ENCODE data around the gene KRTAP10-4.
"Not testable (repeated sequence)": the region's sequence is repeated elsewhere in the genome, so short reads cannot be mapped to it uniquely, and the experiment has no call there.

The KRTAP10-4 gene, protein sequence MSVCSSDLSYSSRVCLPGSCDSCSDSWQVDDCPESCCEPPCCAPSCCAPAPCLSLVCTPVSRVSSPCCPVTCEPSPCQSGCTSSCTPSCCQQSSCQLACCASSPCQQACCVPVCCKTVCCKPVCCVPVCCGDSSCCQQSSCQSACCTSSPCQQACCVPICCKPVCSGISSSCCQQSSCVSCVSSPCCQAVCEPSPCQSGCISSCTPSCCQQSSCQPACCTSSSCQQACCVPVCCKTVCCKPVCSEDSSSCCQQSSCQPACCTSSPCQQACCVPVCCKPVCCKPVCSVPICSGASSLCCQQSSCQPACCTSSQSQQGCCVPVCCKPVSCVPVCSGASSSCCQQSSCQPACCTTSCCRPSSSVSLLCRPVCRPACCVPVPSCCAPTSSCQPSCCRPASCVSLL

DNA sequence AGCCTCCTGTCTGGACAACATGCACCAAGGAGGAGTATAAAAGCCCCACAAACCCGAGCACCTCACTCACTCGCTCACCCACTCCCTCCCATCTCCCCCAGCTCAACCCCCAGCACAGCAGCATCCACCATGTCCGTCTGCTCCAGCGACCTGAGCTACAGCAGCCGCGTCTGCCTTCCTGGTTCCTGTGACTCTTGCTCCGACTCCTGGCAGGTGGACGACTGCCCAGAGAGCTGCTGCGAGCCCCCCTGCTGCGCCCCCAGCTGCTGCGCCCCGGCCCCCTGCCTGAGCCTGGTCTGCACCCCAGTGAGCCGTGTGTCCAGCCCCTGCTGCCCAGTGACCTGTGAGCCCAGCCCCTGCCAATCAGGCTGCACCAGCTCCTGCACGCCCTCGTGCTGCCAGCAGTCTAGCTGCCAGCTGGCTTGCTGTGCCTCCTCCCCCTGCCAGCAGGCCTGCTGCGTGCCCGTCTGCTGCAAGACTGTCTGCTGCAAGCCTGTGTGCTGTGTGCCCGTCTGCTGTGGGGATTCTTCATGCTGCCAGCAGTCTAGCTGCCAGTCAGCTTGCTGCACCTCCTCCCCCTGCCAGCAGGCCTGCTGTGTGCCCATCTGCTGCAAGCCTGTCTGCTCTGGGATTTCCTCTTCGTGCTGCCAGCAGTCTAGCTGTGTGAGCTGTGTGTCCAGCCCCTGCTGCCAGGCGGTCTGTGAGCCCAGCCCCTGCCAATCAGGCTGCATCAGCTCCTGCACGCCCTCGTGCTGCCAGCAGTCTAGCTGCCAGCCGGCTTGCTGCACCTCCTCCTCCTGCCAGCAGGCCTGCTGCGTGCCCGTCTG, at the start of gene KRTAP10-4:
Gene KRTAP10-4 (plus strand): TSS at position 100 of the 827 bp plus-strand sequence. CDS start 30 bp downstream, at position 130.
- DNase-seq (ENCODE audit: low spot score): not testable (repeated sequence)

DNA sequence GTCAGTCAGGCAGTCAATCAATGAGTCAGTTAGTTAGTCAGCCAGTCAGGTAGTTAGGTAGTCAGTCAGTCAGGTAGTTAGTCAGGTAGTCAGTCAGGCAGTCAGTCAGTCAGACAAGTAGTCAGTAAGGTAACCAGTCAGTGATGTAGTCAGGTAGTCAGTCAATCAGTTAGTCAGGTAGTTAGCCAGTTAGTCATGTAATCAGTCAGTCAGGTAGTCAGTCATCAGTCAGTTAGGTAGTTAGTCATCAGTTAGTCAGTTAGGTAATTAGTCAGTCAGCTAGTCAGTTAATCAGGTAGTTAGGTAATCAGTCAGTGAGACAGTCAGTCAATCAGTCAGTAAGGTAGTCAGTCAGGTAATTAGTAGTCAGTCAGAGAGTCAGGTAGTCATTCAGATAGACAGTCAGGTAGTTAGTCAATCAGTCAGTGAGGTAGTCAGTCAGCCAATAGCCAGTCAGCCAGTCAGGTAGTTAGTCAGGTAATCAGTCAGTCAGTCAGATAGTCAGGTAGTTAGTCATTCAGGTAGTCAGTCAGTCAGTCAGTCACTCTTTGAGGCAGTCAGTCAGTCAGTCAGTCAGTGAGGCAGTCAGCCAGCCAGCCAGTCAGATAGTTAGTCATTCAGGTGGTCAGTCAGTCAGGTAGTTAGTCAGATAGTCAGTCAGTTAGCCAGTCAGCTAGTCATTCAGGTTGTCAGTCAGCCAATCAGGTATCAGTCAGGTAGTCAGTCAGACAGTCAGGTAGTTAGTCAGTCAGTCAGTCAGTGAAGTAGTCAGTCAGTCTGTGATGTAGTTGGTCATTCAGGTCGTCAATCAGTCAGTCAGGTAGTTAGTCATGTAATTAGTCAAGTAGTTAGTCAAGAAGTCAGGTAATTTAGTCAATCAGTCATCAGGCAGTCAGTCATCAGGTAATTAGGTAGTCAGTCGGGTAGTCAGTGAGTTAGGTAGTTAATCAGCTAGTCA, 48.8 kb upstream of the KRTAP10-4 start:
- DNase-seq (ENCODE audit: low spot score): no peak

GRCh38 chr21:44525391-44526095, 48.0 kb upstream of the KRTAP10-4 start:
- DNase-seq (ENCODE audit: low spot score): no peak

DNA sequence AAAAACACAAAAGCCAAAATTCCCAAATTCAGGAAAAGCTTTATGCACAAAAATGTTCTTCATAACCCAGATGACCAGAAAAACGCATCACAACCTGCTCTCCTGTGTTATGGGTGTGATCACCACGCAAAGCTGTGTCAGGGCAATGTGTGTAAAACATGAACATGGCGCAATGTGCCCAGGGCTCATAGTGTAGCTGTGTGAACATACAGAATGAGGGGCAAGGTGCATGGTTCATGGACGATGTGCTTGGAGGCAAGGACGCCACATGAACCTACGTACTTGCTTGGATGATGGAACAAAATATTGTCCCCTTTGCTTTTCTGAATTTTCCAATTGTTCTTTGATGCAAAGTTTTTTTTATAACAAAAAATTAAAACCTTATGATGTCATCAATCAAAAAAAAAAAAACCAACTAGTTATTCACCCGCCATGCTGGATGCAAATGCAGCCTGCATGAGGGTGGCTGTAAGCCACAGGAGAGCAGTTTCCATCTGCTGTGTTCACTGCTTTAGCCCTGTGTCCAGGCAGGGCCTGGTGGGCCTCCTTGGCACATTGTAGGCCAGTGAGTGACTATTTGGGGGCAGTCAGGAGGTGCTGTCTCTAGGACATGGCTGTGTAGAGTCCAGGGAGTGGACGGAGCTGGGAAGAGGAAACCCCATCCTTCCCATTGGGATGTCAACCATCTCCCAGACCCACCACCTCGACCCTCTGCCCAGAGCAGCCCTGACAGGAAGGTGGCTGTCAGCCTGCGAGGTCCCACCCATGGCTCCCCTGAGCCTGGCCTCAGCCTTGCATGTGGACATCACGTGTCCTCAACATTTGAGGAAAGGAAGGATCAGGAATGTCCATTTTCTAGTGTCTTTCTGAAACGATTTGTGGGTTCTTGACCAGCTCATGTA, 47.2 kb upstream of the KRTAP10-4 start:
- no peak for DNase-seq (ENCODE audit: low spot score)

DNA sequence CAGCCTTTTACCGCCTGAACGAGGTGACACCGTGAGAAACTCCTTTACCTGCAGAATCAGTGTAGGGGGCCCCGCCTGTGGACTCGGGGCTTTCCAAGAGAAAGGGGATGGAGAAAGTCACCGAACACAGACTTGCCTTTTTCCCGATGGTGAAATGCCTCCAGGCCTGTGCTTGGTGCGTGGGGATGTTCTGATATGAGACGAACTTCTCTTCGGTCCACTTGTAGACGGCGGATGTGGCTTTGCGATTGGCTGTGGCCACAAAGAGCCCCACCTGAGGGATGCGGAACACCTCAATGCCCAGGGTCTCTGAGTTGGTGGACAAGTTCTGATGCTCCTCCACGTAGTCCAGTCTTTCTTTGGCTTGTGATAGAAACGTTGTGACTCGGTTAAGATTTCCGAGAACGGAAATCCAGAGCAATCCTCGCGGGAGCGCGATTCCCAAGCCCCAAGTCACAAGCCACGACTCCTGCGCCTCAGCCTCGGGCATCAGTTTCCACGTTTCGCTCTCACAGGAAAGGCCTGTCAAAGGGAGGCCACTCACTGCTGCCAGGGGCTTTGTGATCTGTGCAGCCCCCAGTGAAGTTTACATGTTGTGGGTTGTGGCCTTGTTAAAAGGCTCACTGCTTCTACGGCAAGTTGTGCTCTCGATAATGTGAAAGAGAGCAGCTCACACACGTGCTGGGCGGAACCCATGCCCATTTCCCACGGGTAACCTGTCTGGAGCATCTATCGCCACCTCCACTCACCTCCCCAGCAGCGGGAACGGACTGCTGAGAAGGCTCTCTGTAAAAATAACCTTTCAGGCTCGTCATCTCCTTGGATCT, 46.2 kb upstream of the KRTAP10-4 start:
- DNase-seq (ENCODE audit: low spot score): no peak

DNA sequence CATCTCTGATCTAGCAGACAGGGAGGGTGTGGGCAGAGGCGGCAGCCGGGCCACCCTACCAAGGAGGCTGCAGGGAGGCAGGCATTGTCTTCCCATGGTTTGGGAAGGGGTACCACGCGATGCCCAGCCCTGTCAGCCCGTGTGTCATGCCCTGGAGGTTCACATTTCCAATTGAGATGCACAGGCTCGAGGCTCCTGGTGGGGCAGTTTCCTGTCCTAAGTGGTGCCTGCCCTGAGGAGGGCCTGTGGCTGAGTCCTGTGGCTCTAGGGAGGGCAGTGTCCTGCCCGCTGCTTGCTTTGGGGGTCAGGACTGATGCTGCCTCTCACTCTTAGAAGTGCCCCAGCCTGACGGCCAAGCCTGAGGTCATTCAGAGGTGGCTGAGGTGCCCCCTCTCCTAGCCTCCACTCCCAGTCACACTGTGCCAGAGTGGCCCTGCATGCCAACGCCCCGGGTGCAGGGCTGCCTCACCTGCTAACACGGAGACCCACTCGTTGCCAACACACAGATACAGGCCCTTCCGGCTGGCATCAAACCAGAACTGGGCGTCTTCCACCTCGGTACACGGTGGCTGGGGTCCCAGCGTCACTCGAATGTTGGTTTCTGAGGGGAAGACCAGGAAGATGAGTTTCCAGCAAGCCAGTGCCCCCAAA, 45.4 kb upstream of the KRTAP10-4 start:
- DNase-seq (ENCODE audit: low spot score): no peak

GRCh38 chr21:44528634-44528995, 44.9 kb upstream of the KRTAP10-4 start:
- no peak for DNase-seq (ENCODE audit: low spot score)

- DNase-seq (ENCODE audit: low spot score): no peak
Observed at GRCh38 chr21:44529011-44529421, 44.5 kb upstream of the KRTAP10-4 start.

- DNase-seq (ENCODE audit: low spot score): no peak
Observed at GRCh38 chr21:44529503-44530125, 43.9 kb upstream of the KRTAP10-4 start.

GRCh38 chr21:44530221-44530902, 43.2 kb upstream of the KRTAP10-4 start:
- no peak for DNase-seq (ENCODE audit: low spot score)

DNA sequence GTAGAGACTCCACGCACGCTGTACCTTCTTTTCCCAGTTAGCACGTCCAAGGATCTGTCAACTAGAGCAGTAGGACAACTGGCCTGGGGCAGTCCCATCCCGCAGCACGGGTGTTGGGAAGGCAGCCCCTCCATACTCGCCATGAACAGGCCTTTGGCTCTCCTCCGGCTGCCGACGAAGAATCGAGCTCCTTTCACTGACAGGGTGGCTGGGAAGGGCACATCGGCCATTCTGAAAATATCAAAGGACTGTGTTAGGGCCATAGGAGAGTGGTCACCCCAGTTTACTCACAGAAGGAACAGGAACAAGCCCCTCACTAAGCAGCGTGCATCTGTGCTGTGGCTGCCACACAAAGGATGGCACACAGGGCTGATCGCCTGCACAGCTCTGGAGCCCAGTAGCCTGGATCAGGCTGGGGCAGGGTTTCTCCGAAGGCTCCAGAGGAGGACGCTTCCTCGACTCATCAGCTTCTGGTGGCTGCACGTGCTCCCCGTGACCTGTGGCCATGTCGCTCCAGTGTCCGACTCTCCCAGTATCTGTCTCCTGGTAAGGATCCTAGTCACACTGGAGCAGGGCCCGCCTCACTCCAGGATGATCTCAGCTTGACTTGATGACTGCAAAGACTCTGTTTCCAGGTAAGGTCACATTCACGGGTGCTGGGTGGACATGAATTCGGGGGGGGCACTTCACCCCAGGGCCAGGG, 42.5 kb upstream of the KRTAP10-4 start:
- DNase-seq (ENCODE audit: low spot score): no peak

GRCh38 chr21:44531606-44532564, 41.6 kb upstream of the KRTAP10-4 start:
- no peak for DNase-seq (ENCODE audit: low spot score)

GRCh38 chr21:44532712-44533111, 40.8 kb upstream of the KRTAP10-4 start:
- no peak for DNase-seq (ENCODE audit: low spot score)

GRCh38 chr21:44533121-44533890, 40.2 kb upstream of the KRTAP10-4 start:
- no peak for DNase-seq (ENCODE audit: low spot score)

Data from iPS-NIHi11 (cell line).